Astrocyte (in vitro differentiated cells and primary cell): ENCODE data around the gene SETD2.

ENCODE experiments used
- CTCF ChIP-seq: IDR thresholded peaks from 2 replicates; pipeline ENCODE4 v1.5.1; 2011; ENCODE audit warnings: low read depth, mild to moderate bottlenecking, inconsistent platforms, low read length, moderate library complexity; ENCODE audit not compliant: insufficient read depth
- EZH2 ChIP-seq: IDR thresholded peaks from 2 replicates; pipeline ENCODE4 v1.6.1; 2012; ENCODE audit warnings: mild to moderate bottlenecking, low read length, inconsistent platforms; ENCODE audit not compliant: insufficient read depth

- TF ChIP-seq EZH2 (no peak), CTCF (no peak)
Observed at GRCh38 chr3:46981932-46982471, 181.9 kb downstream of the SETD2 start.
